Activated T-helper 1 cell treated with anti-CD3 and anti-CD28 coated beads, Interleukin-12 subunit alpha, Interleukin-12 subunit beta, Interleukin-2, Interleukin-4 antibody, amounts not matched to agents 30 ng/mL and 10 ng/mL and 1 ng/mL, durations not matched to agents 14 hours and 24 hours and 36 hours (primary cell): Measurements from ENCODE around the gene SGTA. TPM values are rescaled to one million over a fixed set of nuclear protein-coding genes. Genes with fewer than 3 reads are reported as not detected.

ENCODE experiments used
- DNase-seq: peaks from one replicate; pipeline ENCODE4 v3.0.0; 2021; ENCODE audit warnings: low spot score
- H3K27ac Mint-ChIP-seq: one replicate; pipeline ENCODE4 v1.8.0; 2021; ENCODE audit warnings: mild to moderate bottlenecking, mixed read lengths
- H3K27me3 Mint-ChIP-seq: one replicate; pipeline ENCODE4 v1.8.0; 2022; ENCODE audit warnings: mild to moderate bottlenecking, moderate library complexity, mixed read lengths; ENCODE audit not compliant: insufficient read depth
- H3K36me3 Mint-ChIP-seq: one replicate; pipeline ENCODE4 v1.8.0; 2021; ENCODE audit warnings: low read depth, mixed read lengths
- H3K4me1 Mint-ChIP-seq: one replicate; pipeline ENCODE4 v1.8.0; 2021; ENCODE audit warnings: low read depth, mixed read lengths
- H3K4me3 Mint-ChIP-seq: one replicate; pipeline ENCODE4 v1.8.0; 2021; ENCODE audit warnings: mild to moderate bottlenecking, moderate library complexity, mixed read lengths
- H3K9me3 Mint-ChIP-seq: one replicate; pipeline ENCODE4 v1.8.0; 2021; ENCODE audit warnings: mixed read lengths
- intact Hi-C: fragments of 100-400 bp; cut with micrococcal nuclease; formaldehyde crosslinking; loops from one replicate; pipeline ENCODE4 v1.15.1; 2024
- total RNA-seq: library from RNA; stranded (reverse); gene quantifications from 2 replicates; pipeline ENCODE4 v1.2.3, GENCODE V29; 2022

Gene SGTA
- total RNA-seq, 1 donor from 2014 or later = 73.4 TPM

- intact Hi-C loops = no loop called here
- no peaks in the 10 kb centered on the region for H3K9me3 Mint-ChIP-seq
- H3K4me1 Mint-ChIP-seq = no peaks in the 10 kb centered on the region
- no peak overlapping the region for H3K4me3 Mint-ChIP-seq
- no peak for DNase-seq
- H3K36me3 Mint-ChIP-seq = no peaks in the 10 kb centered on the region
- no peak overlapping the region for H3K27ac Mint-ChIP-seq
- no peaks in the 10 kb centered on the region for H3K27me3 Mint-ChIP-seq
Observed at GRCh38 chr19:2814426-2814825, 31.4 kb upstream of the SGTA start.

DNA sequence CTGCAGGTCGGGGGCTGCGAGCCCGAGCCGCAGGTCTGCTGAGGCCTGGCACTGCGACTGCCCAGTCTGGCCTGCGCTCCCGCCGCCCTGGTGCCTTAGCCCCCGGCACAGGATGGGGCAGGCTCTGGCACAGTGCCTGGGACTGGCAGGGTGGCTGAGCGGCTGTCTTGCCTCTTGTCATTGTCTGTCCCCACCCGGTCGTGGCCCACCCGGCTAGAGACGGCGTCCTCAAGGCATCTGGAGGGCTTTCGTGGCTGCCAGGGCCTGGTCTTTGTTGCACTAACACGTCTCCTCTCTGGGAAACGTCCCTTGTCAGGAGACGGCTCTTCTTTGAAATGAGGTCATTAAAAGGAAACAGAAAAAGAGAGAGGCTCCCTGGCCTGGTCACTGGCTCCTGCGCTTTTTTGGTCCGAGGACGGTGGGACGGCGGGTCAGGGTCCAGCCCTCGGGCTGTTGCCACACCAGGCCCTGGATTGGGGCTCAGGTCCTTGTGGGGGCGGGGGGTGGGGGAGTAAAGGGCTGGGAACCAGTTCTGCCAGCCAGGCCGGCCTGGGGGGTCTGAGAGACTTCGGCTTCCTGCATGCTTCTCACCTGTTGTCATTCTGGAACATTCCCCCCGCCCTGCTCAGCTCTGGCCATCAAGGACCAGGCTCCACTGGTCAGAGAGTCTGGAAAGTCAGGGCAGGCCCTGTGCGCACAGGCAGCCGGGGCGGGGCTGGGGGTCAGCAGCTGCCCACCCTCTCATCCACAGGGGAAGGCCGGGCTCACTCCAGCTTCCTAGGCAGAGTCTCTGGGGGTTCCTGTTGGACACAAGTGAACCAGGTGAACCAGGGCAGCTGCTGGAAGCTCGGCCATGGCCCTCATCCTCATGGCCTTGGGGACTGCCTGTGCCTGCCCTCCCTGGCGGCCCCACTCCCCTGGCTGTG lies 30.4 kb upstream of the SGTA start:
- H3K4me3 Mint-ChIP-seq = no peak overlapping the region
- DNase-seq = no peak
- no peak overlapping the region for H3K27ac Mint-ChIP-seq
- intact Hi-C loops = no loop called here
- peaks cover 6% of the 10 kb centered on the region for H3K36me3 Mint-ChIP-seq
- H3K9me3 Mint-ChIP-seq = no peaks in the 10 kb centered on the region
- H3K4me1 Mint-ChIP-seq = no peaks in the 10 kb centered on the region
- H3K27me3 Mint-ChIP-seq = no peaks in the 10 kb centered on the region

GRCh38 chr19:2812414-2813234 lies 29.6 kb upstream of the SGTA start:
- Mint-ChIP-seq H3K4me3 (no peak overlapping the region), H3K9me3 (no peaks in the 10 kb centered on the region), H3K4me1 (no peaks in the 10 kb centered on the region), H3K27me3 (no peaks in the 10 kb centered on the region), H3K36me3 (peaks cover 6% of the 10 kb centered on the region), H3K27ac (no peak overlapping the region)
- intact Hi-C loops = no loop called here
- DNase-seq = no peak

GRCh38 chr19:2811735-2812413 lies 28.8 kb upstream of the SGTA start:
- H3K9me3 Mint-ChIP-seq = no peaks in the 10 kb centered on the region
- no peaks in the 10 kb centered on the region for H3K27me3 Mint-ChIP-seq
- H3K4me3 Mint-ChIP-seq = no peak overlapping the region
- no peak for DNase-seq
- intact Hi-C loops = no loop called here
- H3K36me3 Mint-ChIP-seq = peaks cover 6% of the 10 kb centered on the region
- H3K27ac Mint-ChIP-seq = no peak overlapping the region
- H3K4me1 Mint-ChIP-seq = no peaks in the 10 kb centered on the region

GRCh38 chr19:2811221-2811722 lies 28.2 kb upstream of the SGTA start:
- H3K4me3 Mint-ChIP-seq = no peak overlapping the region
- H3K4me1 Mint-ChIP-seq = no peaks in the 10 kb centered on the region
- H3K27ac Mint-ChIP-seq = no peak overlapping the region
- H3K36me3 Mint-ChIP-seq = peaks cover 7% of the 10 kb centered on the region
- no peaks in the 10 kb centered on the region for H3K9me3 Mint-ChIP-seq
- no peaks in the 10 kb centered on the region for H3K27me3 Mint-ChIP-seq
- intact Hi-C loops = no loop called here
- DNase-seq = no peak

GRCh38 chr19:2810141-2811091 lies 27.3 kb upstream of the SGTA start:
- intact Hi-C loops = no loop called here
- no peaks in the 10 kb centered on the region for H3K27me3 Mint-ChIP-seq
- H3K4me3 Mint-ChIP-seq = no peak overlapping the region
- H3K4me1 Mint-ChIP-seq = no peaks in the 10 kb centered on the region
- H3K36me3 Mint-ChIP-seq = peaks cover 9% of the 10 kb centered on the region
- DNase-seq = no peak
- H3K27ac Mint-ChIP-seq = no peak overlapping the region
- no peaks in the 10 kb centered on the region for H3K9me3 Mint-ChIP-seq

DNA sequence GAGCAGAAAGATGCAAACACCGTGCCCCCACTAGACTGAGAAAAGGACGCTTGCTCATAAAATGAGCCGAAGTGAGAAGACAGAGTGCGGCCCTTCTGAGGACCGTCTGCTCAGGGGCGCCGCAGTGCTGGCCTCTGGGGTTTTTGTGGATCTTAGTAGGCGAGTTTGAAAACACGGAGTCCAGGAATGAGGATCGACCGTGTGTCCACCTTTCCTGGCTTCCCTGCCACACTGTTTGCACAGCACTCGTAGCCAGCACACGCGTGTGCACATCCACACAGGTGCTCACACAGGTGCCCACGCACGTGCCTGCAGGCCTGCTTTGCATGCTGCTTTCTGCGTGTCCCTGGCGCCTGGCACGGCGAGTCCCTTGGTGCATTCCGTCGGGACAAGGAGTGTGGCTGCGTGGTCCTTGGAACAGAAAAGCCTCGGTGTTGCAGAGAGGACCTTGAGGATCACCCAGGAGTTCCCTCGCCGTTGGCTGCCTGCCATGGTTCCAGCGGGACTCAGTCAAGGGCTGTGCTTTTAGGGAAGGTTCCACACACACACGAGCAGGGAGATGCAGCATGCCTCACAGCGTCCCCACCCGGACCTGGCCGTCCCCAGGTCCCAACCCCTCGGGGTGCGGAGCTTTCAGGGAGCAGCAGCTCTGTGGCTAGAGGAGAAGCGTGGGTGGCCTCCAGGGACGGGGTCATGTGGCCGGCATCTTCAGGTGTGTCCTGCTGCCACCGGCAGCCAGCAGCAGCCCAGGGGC lies 26.5 kb upstream of the SGTA start:
- Mint-ChIP-seq H3K9me3 (no peaks in the 10 kb centered on the region), H3K27me3 (no peaks in the 10 kb centered on the region), H3K27ac (no peak overlapping the region), H3K36me3 (peaks cover 10% of the 10 kb centered on the region), H3K4me3 (no peak overlapping the region), H3K4me1 (no peaks in the 10 kb centered on the region)
- DNase-seq = no peak
- intact Hi-C loops = no loop called here

- H3K36me3 Mint-ChIP-seq = peaks cover 12% of the 10 kb centered on the region
- no peaks in the 10 kb centered on the region for H3K9me3 Mint-ChIP-seq
- H3K4me3 Mint-ChIP-seq = no peak overlapping the region
- H3K27ac Mint-ChIP-seq = no peak overlapping the region
- intact Hi-C loops = no loop called here
- H3K4me1 Mint-ChIP-seq = no peaks in the 10 kb centered on the region
- no peaks in the 10 kb centered on the region for H3K27me3 Mint-ChIP-seq
- DNase-seq = no peak
Observed at GRCh38 chr19:2808129-2808941, 25.3 kb upstream of the SGTA start.

DNA sequence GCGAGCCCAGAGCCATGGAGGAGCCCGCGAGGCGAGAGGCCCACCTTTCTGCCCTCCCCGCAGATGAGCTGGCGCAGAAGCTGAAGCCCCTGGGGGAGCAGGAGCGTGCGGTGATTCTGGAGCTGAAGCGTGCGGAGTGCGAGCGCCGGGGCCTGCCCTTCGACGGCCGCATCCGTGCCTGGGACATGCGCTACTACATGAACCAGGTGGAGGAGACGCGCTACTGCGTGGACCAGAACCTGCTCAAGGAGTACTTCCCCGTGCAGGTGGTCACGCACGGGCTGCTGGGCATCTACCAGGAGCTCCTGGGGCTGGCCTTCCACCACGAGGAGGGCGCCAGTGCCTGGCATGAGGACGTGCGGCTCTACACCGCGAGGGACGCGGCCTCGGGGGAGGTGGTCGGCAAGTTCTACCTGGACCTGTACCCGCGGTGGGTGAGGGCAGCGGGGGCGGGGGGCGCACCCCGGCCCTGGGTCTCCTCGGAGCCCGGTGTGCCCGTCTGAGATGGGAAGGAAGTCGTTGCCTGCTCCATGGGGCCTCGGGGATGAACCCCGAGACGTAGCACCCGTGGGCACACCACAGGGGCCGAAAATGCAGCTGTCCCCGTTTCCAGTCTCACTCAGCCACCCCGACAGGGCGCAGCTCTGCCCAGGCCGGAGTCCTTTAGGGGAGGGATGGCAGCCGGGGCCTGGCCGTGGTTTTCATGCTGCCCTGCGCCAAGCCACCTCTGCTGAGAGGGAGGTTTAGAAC lies 24.5 kb upstream of the SGTA start:
- Mint-ChIP-seq H3K27me3 (no peaks in the 10 kb centered on the region), H3K36me3 (peaks cover 16% of the 10 kb centered on the region), H3K27ac (no peak overlapping the region), H3K4me1 (peaks cover 4% of the 10 kb centered on the region), H3K9me3 (no peaks in the 10 kb centered on the region), H3K4me3 (no peak overlapping the region)
- intact Hi-C loops = no loop called here
- no peak for DNase-seq

GRCh38 chr19:2806736-2807378 lies 23.8 kb upstream of the SGTA start:
- Mint-ChIP-seq H3K27ac (no peak overlapping the region), H3K4me3 (no peak overlapping the region), H3K36me3 (peaks cover 19% of the 10 kb centered on the region), H3K4me1 (peaks cover 6% of the 10 kb centered on the region), H3K27me3 (no peaks in the 10 kb centered on the region), H3K9me3 (no peaks in the 10 kb centered on the region)
- intact Hi-C loops = no loop called here
- no peak for DNase-seq
